Retinal pigment epithelial cell (primary cell): ENCODE data around the gene TMEM108.

Experiments
- DNase-seq: peaks from one replicate; pipeline ENCODE4 v3.0.0-alpha.2; 2010; ENCODE audit warnings: low read depth
- H3K4me3 ChIP-seq: 2 replicates; pipeline ENCODE4 v1.5.1; 2011; ENCODE audit warnings: mild to moderate bottlenecking, low read length, control low read depth, moderate library complexity
- CTCF ChIP-seq: conservative IDR thresholded peaks from 2 replicates; pipeline ENCODE4 v1.5.1; 2011; ENCODE audit warnings: low read depth, low read length, control low read depth, inconsistent platforms

Gene TMEM108

GRCh38 chr3:133171831-133172230 is 133.6 kb downstream of the TMEM108 start:
- no peak overlapping the region for H3K4me3 ChIP-seq
- TF ChIP-seq CTCF: no peak
- no peak for DNase-seq

GRCh38 chr3:133181392-133182150 is 143.4 kb downstream of the TMEM108 start:
- no peak for TF ChIP-seq CTCF
- DNase-seq: no peak
- H3K4me3 ChIP-seq: no peak overlapping the region

GRCh38 chr3:133187870-133188379 is 149.7 kb downstream of the TMEM108 start:
- H3K4me3 ChIP-seq: no peak overlapping the region

GRCh38 chr3:133188996-133189395 is 150.8 kb downstream of the TMEM108 start:
- DNase-seq: no peak
- TF ChIP-seq CTCF: no peak
- no peak overlapping the region for H3K4me3 ChIP-seq

More at GRCh38 chr3:133187870-133188379, 149.7 kb downstream of the TMEM108 start:
- no peak for DNase-seq
- TF ChIP-seq CTCF: no peak

- DNase-seq: no peak
- H3K4me3 ChIP-seq: no peak overlapping the region
- TF ChIP-seq CTCF: no peak
These were observed 151.7 kb downstream of the TMEM108 start for GRCh38 chr3:133189893-133190292.

- TF ChIP-seq CTCF: no peak
- no peak overlapping the region for H3K4me3 ChIP-seq
- DNase-seq: no peak
These were observed 153.6 kb downstream of the TMEM108 start for GRCh38 chr3:133191818-133192217.

- H3K4me3 ChIP-seq: no peak overlapping the region
- no peak for DNase-seq
- no peak for TF ChIP-seq CTCF
These were observed 154.3 kb downstream of the TMEM108 start for GRCh38 chr3:133192363-133192945.
